Activated CD8-positive, alpha-beta memory T cell treated with anti-CD3 and anti-CD28 coated beads, Interleukin-2, amount 50 U/mL, for 4 hours (primary cell): Measurements from ENCODE around the gene SOX18.
A peak's percentile ranks its signal among the peaks of the same experiment; 100 is the strongest.

Experiments
- DNase-seq: peaks from one replicate; pipeline ENCODE4 v3.0.0-alpha.2; 2020

Gene SOX18

DNA sequence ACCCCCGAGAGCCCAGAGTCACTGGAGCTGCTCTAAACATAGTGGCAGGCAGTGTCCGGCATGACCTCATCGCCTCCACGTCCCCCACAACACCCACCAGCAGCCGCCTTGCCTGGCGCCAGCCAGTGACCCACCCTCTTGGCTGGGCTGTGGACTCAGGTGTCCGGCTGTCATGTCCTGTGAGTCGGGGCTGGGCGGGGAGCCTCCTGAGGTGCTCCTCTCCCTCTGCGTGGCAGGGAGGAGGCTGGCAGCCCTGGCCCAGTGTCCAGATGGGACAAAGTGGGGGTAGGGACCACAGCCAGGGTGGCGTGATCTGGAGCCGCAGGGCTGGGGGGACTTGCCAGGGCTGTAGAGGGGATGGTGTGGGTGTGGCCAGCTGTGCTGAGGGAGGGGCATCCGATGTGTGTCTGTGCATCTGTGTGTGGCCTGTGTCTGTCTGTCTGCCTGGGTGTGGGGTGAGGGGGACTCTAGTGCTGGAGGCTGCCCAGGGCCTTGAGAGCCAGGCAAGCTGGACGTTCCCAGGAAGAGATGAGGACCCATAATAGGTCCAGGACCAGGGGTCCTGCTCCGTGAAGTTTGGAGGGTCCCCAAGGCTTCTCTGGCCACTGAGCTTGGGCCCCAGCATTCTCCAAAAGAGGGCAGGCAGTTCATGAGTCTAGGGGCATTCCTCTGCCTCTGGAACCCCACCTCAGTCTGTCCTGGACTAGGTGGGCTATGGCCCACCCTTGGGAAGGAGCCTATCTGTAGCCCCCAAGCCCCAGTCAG lies 2.3 kb upstream of the SOX18 start:
- no peak for DNase-seq

DNA sequence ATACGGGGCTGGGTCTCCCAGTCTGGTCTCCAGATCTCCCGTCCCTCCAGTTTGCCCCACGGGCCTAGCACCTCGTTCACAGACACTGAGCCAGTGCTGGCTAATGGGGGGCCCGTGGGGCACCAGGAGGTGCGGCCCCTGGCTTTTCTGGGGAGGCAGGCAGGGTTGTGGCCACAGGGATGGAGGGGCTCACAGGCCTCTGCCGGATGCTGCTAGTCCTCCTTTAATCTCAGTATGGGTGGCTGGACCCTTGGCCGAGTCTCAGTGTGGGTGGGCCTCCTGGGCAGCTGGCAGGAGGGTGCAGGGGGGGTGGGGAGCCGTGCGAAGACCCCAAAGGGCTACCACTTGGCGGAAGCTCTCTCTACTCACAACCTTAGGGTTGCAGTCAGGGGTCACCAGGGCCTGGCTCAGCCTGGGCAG lies 1.6 kb upstream of the SOX18 start:
- no peak for DNase-seq

- no peak for DNase-seq
These were observed 1.0 kb upstream of the SOX18 start for GRCh38 chr20:64050261-64051032.

DNA sequence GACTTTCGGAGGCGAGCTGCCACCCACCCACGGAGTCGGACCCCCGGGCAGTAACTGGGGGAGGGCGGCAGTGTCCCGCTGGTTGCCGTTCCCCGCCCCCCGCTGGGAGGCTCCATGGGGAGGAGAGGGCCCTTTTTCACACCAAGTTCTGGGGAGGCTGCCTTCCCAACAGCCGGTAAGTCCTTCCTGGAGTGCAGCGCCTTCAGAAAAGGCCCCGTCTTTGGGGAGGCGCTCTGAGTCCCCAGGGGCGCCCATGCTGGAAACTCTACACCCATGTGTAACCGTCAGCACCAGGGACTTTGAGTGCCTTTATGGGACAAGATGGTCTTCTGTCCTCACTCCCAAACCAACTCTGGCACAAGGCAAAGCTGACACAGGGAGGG lies 430 bp upstream of the SOX18 start:
- DNase-seq, result no peak

- DNase-seq, result no peak
These were observed 916 bp downstream of the SOX18 start for GRCh38 chr20:64048402-64049044.

GRCh38 chr20:64047968-64048401 lies 1.5 kb downstream of the SOX18 start:
- no peak for DNase-seq

DNA sequence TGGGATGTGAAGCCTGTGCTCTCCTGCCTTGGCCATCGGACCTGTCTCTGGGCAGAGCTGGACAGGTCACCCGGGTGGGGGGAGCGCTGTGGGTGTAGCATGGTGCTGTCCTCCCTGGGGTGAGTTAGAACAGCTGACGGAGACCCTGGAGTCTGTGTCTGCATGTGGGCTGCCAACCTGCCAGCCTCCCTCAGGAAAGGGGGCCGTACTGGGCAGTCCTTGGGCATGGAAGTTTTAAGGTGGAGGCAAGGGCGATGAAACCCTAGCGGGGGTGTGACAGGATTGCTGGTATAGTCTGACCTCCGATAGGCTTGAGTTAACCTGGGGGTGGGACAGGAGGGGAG lies 2.4 kb downstream of the SOX18 start:
- DNase-seq, result no peak

DNA sequence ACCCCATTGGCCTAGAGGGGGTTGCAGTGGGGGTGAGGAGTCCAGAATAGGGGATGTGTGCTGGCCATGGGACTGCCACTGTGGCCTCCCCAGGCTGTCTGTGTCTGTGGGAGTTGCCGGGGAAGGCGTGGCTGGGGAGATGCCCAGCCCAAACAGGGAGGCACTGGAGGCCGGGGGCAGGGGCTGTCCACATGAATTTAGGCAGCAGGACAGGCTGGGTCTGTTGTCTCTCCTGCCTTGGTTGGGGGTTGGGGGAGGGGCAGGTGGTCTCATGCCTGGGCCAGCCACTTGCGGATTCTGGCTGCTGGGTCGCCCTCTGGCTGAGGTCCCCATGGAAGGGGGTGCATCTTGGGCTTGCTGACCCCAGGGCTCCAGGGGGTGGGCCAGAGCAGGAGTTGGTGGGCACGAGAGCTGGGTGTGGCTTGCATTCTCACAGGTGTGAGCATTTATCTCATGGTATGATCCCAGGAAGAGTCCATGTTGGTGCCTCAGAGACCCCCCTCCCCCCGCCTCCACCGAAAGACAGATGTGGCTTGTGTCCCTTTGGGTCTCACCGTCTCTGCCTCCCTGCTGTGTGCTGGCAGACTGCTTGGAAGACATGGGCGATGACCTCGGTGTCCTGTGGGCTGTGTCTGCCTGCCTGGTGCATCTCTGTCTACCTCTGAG lies 4.0 kb downstream of the SOX18 start:
- DNase-seq, result no peak

- DNase-seq, result no peak
These were observed 4.8 kb downstream of the SOX18 start for GRCh38 chr20:64044484-64045247.

GRCh38 chr20:64043768-64044167 lies 5.7 kb downstream of the SOX18 start:
- no peak for DNase-seq

DNA sequence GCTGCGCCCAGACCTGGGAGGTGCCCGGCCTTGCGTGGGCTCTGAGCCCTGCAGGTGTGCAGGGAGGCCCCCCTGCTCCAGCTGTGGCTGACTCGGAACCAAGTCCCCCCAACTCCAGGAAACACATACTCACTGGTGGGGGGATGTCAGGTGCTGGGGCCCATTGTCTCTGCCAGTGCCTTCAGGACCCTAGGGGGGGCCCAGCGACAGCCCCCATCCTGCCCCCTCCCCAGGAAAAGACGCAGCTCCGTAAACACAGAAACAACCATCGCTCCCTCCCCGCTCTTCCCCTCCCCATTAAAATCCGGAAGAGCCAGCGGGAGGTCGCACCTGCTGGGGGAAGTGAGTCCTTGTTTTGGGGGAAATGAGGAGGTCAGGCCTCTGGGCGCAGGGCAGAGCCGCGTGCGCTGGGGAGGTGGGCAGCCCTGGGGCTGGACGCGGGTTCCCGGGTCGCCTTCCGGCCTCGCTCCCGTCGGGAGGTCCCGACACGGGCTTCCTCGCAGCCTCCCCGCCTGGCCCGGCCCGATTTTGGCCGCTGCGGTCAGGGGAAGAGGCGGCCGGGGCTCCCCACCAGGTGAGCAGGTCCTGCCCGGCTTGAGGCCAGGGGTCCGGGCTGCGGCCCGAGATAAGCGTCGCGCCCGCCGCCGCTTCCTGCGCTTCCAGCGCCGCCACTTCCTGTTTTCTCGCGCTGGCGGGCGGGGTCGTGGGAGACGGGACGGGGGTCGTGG lies 7.2 kb downstream of the SOX18 start:
- no peak for DNase-seq

- DNase-seq, result no peak
These were observed 7.7 kb downstream of the SOX18 start for GRCh38 chr20:64041781-64042053.

- DNase-seq, result no peak
These were observed 8.2 kb downstream of the SOX18 start for GRCh38 chr20:64041040-64041780.

- no peak for DNase-seq
These were observed 9.0 kb downstream of the SOX18 start for GRCh38 chr20:64040231-64041039.

DNA sequence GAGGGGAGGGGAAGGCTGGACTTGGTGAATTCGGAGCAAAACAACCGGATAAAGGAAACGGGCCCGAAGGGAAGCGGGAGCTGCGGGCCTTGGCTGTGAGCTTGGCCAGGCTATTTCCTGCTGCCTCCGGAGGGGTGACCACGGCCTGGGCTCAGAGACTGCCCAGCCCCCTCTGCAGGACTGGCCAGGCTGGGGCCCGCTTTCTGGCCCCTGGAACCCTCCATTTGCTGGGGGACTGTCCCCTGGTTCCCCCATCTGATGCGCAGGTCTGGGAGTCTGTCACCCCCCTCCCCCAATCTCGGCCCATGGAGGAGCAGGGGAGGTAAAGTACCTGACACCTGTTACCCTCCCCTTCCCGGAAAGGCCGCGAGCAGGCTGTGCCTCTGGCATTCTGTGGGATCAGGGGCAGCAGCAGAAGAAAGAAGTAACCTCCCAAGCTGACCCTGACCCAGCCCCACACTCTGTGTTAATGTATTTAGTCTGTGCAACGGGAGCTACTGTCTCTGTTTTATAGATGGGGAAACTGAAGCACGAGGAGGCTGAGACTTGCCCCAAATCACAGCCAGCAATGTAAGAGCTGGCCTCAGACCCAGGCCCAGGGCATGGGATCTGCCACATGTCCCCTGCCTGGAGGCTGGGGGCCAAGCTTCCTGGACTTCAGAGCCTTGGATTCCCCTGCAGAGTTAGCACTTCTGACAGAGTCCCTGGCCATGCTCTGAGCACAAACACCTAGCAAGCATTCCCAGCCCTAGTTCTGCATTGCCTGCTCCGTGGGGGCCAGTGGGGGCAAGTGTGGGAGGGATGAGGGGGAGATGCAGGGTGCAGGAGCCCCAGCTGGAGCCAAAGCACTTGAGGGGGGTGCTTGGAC lies 9.9 kb downstream of the SOX18 start:
- no peak for DNase-seq

DNA sequence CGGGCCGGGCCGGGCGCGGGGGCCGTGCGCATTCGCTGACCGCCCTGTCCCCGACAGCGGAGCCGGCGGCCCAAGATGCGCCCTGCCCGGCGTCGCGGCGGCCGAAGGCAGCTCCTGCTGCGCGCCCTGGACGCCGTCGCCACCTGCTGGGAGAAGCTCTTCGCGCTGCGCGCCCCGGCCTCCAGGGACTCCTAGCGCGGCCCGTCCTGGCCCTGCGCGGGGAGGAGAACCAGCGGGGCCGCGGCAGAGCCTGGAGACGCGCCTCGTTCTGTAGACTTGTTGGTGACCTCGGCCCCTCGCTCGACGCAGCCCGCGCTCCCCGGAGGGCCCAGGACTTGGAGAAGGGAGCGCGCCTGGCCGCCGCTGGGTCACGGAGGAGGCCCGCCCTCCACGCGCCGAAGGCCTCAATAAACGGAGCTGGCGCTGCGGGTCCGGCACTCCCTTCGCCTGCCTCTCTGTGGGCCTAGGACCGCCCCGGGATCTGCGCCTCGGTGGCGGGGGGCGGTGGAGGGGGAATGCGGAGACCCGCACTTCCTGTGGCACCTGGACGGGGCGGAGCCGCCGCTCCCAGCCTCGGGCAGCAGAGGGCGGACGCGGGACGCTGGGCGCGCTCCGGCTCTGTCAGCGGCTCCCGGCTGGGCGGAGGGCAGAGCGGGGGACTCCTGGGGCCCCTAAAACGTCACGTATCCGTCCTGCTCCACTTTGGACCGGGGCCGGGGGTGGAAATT lies 10.7 kb downstream of the SOX18 start:
- peak; percentile 80 for DNase-seq

- DNase-seq, result no peak
These were observed 11.2 kb downstream of the SOX18 start for GRCh38 chr20:64038224-64038564.

- DNase-seq, result no peak
These were observed 11.8 kb downstream of the SOX18 start for GRCh38 chr20:64037498-64038213.

DNA sequence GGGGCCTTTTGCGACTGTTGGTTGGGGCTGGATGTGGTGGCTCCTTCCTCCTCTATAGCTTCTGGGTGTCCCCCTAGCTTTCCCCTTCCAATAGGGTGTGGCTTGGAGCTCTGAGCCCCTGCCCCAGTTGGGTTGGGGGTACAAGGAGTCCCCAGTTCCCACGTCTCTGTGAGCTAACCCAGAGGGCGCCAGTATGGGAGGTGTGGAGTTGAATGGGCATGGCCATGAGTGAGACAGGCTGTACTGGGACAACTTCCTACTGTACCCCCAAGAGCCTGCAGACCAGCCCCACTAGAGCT lies 12.3 kb downstream of the SOX18 start:
- DNase-seq, result no peak
